Endometrial microvascular endothelial cells (primary cell): Measurements from ENCODE around the gene C6orf89. TPM values are rescaled to one million over a fixed set of nuclear protein-coding genes. Genes with fewer than 3 reads are reported as not detected.

Experiments
- in situ Hi-C: cut with HindIII; loops from 2 replicates; pipeline ENCODE4 v1.10.0; 2017; ENCODE audit warnings: low sequenced_read_pairs, low pct_unique_long_range_greater_than_20kb; ENCODE audit errors: inconsistent ontology term
- total RNA-seq: library from RNA; depleted of rRNA; stranded (reverse); fragments of >200 nt; gene quantifications from one replicate; pipeline ENCODE4 v1.2.3, GENCODE V29; 2015; ENCODE audit errors: inconsistent ontology term

The C6orf89 gene
- total RNA-seq, result 49.9 TPM

GRCh38 chr6:36885461-36886401 is at the start of gene C6orf89:
TSS of gene C6orf89 (plus strand) at chr6:36885952. CDS start at chr6:36899445, 13,493 bp downstream.
- in situ Hi-C loops, result no loop called here

DNA sequence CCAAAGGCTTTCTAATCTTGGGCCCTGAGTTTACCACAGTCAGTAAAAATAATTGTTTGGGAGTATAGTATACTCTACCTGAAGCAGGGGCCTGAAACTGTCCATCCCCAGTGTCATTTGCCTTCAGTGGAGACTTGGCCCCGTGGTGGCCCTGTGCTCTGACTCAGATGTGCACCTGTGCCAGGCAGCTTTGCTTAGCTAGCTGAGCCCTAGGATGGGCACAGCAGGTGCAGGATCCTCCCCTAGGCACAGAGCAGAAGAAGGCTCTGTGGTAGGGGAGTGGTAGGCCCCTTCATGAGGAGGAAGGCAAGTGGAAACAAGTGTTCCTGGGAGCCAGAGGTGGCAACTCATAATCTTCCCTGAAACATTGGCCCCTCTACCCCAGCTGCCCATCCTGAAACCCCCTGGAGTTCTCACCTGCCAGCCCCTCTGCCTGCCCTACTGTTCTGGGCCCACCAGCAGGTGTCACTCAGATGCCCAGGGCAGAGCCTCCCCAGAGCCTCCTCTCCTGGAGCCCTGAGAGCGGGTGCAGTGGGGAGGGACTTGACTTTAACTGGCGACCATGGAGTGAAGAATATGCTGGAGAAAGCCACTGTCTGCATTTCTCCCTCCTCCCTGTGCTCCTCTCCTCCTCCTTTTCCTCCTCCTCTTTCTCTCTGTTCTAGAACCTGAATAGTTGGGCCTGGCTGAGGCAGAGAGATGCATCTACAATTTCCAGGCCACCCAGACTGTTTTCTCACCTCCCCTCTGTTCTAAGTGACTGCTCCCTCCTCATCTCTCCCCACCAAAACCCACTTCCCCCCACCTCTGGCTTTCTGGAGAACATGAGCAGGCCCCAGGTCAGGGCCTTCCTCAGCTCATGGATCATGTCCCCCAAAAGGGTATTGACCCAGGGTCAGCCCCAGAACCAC is 49.4 kb upstream of the C6orf89 start:
- in situ Hi-C loops, result no loop called here

DNA sequence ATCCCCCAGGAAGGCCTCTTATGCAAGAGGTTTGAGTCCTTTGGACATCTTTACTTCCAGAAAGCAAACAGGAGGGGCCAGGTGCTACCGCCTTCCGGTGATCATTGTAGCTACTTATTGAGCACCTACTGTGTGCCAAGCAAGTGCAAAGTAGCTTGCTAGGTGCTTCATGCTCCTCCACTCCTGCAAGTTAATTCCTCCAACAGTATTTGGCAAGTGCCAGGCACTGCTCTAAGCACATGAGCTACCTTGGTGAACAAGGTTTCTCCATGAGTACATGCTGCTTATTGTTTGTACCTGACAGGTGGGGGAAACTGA is 48.8 kb upstream of the C6orf89 start:
- in situ Hi-C loops, result no loop called here

GRCh38 chr6:36837686-36838085 is 48.1 kb upstream of the C6orf89 start:
- in situ Hi-C loops, result no loop called here

DNA sequence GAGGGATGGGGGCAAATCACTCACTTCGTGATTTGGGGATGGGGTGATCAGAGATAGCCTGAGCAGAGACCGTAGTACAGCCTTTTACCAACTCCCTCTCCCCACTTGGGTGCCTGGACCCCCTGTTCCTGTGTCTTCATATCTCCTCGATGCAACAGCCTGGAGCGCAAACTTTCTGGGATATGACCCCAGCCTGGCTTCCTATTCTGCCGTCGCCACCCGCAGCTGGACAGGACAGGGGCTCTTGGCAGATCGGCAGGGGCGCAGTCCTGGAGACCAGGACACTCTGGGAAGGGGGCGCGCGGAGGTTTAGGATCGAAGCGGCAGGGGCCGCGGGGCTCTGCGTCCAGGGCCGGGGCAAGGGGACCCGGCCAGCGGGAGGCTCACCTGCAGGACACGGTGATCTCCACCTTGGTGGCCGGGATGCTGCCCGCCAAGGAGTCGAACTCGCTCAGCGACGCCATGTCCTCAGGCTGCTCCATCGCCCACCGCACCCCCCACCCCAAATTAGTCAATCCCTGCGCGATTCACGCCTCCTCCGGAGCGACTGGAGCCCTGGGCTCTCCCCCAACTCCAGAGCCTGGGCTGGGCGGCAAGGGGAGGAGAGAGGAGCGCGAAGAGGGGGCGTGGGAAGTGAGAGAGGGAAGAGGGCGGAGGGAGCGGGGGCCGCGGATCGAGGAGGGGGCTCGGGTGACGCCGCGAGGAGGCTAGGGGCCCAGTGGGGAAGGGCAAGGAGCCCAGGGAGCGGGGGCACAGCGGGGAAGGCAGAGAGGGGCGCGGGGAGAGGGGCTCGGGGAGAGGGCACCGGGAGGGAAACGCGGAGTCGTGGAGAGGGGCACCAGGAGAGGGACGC is 46.6 kb upstream of the C6orf89 start, which contains the start of gene CPNE5:
Gene CPNE5, minus strand, starts transcription at position 549 of the 853 bp plus-strand sequence. Its CDS starts 67 bp downstream, at position 482.
- in situ Hi-C loops, result no loop called here

DNA sequence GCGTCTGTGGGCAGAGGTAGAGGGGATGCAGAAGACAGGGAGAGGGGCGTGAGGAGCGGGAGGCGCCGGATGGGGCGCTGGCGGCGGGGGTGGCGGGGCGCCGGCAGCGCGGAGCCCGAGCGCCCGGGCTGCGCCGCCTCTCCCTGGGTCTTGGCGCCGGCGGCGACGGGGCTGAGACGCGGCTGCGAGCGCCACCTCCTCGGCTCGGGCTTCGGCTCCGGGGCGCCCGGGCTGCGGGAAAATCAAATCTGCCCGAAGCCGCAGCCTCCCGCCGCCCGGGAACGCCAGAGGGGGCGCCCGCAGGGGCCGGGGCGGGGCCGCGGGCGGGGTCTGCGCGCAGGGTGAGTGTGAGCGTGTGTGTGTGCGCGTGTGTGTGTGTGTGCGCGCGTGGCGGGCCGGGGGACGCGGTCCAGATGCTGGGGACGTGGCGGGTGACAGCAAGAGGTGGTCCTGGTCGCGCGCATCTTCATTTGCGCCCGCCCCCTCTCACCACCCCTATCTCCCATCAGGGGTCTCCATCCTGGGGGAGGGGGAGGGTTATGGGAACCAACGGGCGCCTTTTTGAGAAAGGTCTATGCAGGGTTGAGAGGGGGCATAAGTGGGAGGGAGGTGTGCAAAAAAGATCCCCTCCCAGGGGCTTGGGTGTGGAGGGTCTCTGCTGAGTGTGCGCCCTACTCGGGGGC is 45.9 kb upstream of the C6orf89 start:
- in situ Hi-C loops, result no loop called here

- in situ Hi-C loops, result no loop called here
These were observed 45.0 kb upstream of the C6orf89 start for GRCh38 chr6:36840432-36841403.

GRCh38 chr6:36841756-36842155 is 44.0 kb upstream of the C6orf89 start:
- in situ Hi-C loops, result no loop called here

DNA sequence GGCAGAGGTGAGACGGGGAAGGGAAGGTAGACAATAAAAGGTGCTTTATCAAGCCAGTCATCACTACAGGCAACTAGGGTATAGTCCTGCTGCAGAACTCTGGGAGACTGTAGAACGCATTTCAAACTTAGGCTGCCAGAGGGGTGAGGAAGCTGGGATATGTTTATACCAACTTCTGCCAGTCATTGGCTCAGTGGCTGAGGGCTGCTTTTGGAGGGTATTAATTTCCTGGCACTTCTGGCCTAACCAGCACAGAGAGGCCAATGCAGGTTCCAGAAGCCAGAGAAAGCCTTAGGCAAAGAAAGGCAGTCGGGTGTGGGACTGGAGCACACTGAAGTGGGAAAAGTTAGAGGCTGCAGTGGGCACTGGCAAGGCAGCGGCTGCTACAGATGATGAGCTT is 42.6 kb upstream of the C6orf89 start:
- in situ Hi-C loops, result no loop called here

GRCh38 chr6:36844232-36845170 is 41.3 kb upstream of the C6orf89 start:
- in situ Hi-C loops, result no loop called here

DNA sequence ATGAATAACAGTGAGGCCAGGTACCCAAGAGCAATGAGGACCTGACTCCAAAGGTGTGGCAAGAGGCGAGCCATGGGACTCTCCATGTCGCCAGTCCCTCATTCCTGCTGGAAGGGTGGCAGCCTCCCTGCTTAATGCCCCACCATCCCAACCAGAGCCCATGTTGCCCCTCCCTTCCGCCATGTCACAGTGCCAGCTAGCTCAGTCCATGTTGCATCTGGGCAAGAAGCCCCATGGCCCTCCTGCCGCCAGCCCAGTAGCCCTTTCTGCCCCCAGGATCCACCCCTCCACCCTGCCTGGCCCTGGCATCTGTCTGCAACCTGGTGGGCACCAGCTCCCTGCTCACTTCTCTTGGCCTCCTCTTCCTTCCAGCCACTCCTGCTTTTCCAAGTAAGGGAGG is 40.5 kb upstream of the C6orf89 start:
- in situ Hi-C loops, result no loop called here

- in situ Hi-C loops, result no loop called here
These were observed 38.6 kb upstream of the C6orf89 start for GRCh38 chr6:36847152-36847551.

DNA sequence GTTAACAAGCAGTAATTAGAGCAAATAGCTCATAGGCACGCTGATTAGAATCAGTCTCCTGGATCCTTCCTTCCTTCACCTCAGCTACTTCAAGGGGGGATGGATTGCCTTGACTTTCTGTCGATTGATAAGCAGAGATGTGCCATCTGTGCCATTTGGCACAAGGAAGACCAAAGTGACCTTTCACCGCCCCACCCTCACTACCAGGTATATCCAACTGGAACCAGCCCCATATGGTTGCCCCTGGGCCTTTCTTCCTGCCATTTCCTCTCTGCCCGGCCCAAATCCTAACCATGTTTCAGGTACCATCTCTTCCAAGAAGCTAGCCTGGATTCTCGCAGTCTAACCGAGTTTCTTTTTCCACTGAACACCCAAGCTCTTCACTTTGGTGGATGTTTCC is 37.8 kb upstream of the C6orf89 start:
- in situ Hi-C loops, result no loop called here

- in situ Hi-C loops, result no loop called here
These were observed 36.9 kb upstream of the C6orf89 start for GRCh38 chr6:36848658-36849441.

DNA sequence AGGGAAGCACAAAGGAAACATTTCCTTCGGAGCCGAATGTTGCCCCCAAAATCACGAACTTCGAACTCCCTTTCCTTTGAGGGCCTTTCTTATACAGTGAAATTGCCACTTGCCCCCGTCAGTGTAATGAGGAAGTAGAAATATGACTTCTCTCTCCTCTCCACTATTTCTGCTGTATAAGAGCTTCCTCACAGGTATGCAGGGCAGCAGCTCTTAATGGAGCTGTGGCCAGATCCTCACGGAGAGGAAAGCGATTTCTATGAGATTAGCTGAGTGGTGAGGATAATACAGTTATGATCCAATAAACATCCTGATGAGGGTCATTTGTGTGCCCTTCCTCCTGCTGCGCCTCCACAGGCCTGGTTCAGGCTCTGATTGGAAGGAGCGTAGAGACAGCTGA is 35.7 kb upstream of the C6orf89 start:
- in situ Hi-C loops, result no loop called here
